GM18951 (cell line): ENCODE data around the gene COQ10A.
"Not testable (repeated sequence)": the region's sequence is repeated elsewhere in the genome, so short reads cannot be mapped to it uniquely, and the experiment has no call there.

Source experiments
- POLR2A ChIP-seq: IDR thresholded peaks from 4 replicates; pipeline ENCODE4 v1.6.1; 2011; ENCODE audit warnings: mild to moderate bottlenecking; ENCODE audit not compliant: insufficient read length, insufficient read depth; ENCODE audit errors: extremely low read depth
- in situ Hi-C: fragments of 300-500 bp; cut with MboI; formaldehyde crosslinking; loops from one replicate; pipeline ENCODE4 v1.12.0; 2022; ENCODE audit warnings: low sequenced_read_pairs, mixed read lengths, inconsistent platforms; ENCODE audit not compliant: unreplicated experiment

Gene COQ10A

DNA sequence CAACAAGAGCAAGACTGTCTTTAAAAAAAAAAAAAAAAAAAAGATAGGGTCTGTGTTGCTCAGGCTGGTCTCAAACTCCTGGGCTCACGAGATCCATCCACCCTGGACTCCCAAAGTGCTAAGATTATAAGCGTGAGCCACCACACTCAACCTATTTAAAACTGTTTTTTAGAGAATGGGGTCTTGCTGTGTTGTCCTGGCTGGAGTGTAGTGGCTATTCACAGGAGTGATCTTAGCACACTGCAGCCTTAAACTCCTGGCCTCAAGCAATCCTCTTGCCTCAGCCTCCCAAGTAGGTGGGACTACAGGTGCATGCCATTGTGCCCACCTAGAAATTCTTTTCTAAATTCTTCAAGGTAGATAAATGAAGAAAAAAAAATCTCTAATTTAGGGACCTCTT lies 7.6 kb downstream of the COQ10A start:
- in situ Hi-C loops = no loop called here
- TF ChIP-seq POLR2A = no peak

DNA sequence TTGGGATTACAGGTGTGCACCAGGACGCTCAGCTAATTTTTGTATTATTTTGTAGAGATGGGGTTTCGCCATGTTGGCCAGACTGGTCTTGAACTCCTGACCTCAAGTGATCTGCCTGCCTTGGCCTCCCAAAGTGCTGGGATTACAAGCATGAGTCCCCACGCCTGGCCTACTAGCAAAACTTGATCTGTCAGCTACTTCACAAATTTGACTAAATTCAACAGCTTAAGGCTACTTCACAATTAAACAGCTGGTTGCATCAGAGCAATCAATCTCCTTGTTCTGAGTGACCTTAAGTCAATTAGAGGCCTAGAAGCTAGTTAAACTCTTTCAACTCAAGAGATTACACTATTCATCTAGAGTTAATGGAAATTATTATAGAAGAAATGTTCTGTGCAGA lies 12.2 kb downstream of the COQ10A start:
- in situ Hi-C loops = no loop called here
- no peak for TF ChIP-seq POLR2A

DNA sequence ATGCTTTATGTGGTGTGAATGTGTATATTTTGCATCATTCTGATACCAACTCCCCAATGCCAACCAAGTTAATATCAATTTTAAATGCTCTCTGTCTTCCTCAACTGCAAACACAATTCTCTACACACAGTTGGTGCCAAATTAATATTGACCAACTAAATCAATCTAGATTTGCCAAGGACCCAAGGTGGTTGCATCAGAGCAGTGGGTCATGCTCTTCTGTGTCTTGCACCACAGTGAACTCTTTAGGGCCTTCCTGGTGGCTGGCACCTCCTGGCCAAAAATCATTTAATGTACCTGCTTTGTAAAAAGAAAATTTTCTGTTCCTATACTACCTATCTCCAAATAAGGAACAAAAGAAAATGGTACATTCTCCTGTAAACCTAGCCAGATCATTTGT lies 14.1 kb downstream of the COQ10A start:
- no peak for TF ChIP-seq POLR2A

DNA sequence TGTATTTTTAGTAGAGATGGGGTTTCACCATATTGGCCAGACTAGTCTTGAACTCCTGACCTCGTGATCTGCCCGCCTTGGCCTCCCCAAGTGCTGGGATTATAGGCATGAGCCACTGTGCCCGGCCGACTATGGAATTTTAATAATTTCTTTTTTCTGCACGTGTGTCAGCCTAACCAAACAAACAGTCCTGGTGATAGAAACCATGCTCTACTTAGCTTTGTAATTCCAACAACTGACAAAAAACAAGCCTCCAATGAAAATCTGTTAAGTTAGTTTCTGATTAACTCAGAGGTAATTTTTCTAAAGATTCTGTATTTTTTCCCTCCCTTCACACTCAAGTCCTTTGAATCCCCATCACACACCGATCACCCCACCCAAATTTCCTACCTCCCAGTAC lies 15.3 kb downstream of the COQ10A start:
- in situ Hi-C loops = no loop called here
- no peak for TF ChIP-seq POLR2A

More for the DNA sequence above, 14.1 kb downstream of the COQ10A start:
- in situ Hi-C loops = no loop called here

DNA sequence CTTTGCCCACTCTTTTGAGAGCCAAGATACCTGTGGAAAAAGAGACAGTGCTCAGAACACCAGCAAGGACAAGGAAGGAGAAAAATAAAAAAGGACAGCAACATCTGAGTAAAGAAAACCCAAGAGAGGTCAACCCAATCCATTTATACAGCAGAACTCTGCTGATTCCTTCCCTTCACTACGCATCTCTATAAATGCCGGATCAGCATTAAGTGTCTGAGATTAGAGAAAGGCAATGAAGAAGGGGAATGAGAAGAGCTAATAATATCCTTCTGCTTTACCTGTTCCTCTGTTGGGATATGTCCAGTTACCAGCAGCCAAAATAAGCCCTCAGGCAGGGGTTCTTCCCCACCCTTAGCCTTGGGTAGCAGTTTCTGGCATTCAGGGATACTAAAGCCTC lies 15.8 kb downstream of the COQ10A start:
- no peak for TF ChIP-seq POLR2A
- in situ Hi-C loops = no loop called here

DNA sequence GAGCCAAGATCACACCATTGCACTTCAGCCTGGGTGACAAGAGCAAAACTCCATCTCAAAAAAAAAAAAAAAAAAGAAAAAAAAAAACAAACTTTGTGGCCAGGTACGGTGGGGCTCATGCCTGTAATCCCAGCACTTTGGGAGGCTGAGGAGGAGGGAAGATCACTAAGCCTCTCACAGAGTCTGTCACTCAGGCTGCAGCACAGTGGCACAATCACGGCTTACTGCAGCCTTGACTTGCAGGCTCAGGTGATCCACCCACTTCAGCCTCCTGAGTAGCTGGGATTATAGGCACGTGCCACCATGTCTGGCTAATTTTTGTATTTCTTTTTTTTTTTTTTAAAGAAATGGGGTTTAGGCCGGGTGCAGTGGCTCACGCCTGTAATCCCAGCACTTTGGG lies 17.5 kb downstream of the COQ10A start:
- in situ Hi-C loops = not testable (repeated sequence)

DNA sequence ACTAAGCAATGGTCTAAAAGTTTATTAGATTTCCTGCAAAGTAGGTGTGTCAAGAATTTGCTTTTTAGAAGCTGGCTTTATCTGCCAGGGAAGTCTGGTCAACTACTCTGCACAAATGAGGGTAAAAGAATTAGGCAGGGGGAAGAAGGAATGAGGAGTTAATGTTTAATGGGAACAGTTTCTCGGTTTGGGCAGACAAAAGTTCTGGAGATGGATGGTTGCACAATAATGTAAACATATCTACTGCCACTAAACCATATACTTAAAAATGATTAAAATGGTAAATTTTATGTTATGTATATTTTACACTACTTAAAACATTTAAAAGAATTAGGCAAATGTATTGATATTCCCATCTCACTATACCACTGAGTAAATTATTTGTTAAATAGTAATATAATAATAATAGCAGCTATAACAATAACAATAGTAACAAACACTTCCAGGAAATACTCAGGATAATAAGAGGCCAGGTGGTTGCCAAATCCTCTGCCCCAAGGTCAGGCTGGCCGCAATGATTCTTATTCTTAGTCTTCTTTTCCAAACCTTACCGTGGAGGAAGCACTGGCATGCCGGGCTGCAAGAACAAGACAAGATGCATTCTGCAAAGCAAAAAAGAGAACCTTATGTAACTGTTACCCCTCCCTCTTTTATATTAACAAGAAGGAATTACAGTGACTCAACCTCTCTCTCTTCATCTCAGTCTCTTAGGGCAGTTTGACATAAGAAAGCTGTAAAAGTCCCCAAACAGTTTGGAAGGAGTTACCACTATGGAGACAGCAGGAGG lies 19.5 kb downstream of the COQ10A start:
- in situ Hi-C loops = no loop called here
- TF ChIP-seq POLR2A = no peak

DNA sequence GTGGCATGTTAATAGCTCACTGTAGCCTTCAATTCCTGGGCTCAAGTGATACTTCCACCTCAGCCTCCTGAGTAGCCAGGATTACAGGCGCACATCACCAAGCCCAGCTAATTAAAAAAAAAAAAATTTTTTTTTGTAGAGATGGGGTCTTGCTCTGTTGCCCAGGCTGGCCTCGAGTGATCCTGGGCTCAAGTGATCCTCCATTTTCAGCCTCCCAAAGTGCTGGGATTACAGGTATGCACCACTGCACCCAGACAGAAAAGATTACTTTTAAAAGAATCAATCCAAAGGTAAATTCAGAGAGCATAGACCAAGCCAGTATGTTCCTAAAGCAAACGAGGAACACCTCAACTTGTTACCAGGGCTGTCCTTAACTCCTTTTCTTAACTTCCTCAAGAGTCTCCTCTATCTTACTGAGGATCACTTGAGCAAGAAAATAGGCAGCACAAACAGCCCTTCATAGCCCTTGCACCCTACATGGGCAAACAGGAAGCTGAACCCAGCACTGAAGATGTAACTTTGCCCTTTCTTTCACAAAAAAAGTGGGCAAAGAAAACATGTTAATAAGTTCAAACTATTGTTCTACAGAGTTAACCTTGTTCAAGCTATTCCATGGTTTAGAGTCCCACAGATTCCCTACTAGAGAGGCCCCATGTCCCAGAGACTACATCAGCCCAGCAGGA lies 22.1 kb downstream of the COQ10A start:
- in situ Hi-C loops = no loop called here
- TF ChIP-seq POLR2A = no peak

DNA sequence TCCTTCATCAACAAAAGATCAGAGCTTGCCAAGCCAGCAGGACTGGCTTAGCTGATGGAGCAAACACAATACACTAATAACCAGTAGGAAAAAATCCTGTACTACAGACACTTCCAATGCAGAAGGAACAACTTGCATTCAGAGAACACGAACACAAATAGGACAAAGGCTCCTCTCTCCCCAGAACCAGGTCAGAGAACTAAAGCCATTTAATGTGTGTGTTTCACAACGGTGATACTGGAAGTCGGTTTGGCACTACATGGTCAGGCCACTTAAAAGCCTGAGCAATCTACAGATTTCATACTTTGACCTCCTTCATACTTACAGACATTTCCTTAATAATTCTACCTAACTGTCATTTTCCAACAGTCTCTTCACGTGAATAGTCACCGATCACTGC lies 27.1 kb downstream of the COQ10A start:
- in situ Hi-C loops = no loop called here

DNA sequence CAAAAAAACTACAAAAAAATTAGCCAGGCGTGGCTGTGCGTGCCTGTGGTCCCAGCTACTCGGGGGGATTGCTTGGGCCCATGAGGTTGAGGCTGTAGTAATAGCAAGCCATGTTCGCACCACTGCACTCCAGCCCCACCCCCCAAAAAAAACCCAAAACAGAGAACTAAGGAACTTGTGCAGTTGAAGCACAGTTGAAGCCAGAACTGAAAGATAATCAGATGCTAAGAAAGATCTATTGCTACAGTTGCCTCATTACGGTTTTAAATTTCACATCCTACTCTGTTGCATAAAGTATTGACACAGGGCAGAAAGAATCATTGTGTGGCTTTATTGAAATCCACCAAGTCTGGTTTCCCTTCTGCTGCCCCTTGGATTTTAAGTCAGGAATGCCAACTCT lies 29.6 kb downstream of the COQ10A start:
- in situ Hi-C loops = no loop called here
- TF ChIP-seq POLR2A = no peak

More for the DNA sequence above, 27.1 kb downstream of the COQ10A start:
- TF ChIP-seq POLR2A = no peak

DNA sequence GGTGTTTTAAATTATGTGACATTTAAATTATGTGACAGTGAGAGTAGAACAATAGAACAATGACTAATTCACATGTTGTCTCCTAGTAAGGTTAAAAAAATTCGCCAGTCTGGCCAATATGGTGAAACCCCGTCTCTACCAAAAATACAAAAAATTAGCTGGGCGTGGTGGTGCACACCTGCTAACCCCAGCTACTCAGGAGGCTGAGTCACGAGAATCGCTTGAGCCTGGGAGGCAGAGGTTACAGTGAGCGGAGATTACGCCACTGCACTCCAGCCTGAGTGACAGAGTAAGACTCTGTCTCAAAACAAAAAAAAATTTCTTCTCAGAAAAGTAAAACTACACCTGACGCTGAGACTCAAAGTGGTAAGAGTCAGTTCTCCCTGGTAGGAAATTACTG lies 30.7 kb downstream of the COQ10A start:
- in situ Hi-C loops = no loop called here
- no peak for TF ChIP-seq POLR2A

DNA sequence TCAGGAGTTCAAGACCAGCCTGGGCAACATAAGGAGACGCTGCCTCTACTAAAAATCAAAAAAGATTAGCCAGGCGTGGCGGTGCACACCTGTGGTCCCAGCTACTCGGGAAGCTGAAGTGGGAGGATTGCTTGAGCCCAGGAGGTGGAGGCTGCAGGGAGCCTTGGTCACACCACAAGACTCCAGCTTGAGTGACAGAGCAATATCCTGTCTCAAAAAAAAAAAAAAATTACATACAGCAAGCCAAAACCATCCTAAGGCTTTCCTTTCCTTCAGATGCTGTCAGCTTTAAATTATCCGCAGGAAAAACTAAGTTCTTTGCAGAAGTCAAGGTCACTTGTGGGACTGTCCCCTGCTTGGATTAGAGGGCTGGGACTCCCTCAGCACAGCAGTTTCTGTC lies 32.1 kb downstream of the COQ10A start:
- in situ Hi-C loops = no loop called here
- TF ChIP-seq POLR2A = no peak

DNA sequence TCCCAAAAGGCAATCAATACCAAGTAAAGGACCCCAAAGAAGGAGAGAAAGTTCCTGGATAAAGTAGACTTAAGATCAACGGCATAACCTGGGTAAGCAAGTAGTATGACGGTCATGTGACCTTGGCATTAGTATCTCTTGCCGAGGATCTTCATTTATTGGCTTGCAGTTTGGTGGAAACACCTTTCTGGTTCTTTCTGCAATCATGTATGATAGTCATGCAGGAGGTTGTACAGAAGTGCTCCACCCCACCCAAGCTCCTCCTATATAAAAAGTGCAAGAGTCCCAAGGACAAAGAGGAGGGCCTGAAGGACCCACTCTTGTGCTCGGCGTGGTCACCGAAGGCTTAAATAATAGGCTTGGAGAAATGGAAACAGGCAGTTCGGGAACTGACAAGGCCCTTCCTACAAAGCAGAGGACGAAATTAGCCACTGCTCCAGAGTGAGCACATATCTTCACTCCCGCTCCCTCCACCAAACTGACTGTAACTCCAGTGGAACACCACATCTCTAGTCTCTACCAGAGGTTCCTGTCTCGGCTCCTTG lies 32.6 kb downstream of the COQ10A start:
- no peak for TF ChIP-seq POLR2A
- in situ Hi-C loops = no loop called here
